ENCODE results near the gene B3GALT6.

B3GALT6 gene

GRCh38 chr1:1234180-1234808 is 2.3 kb downstream of the B3GALT6 start:
- DNase-seq, result no peak

GRCh38 chr1:1235016-1235744 is 3.1 kb downstream of the B3GALT6 start:
- no peak for DNase-seq

- DNase-seq, result no peak
Observed at GRCh38 chr1:1236176-1236763, 4.2 kb downstream of the B3GALT6 start.

- no peak for DNase-seq
Observed at GRCh38 chr1:1236945-1237873, 5.2 kb downstream of the B3GALT6 start.

- no peak for DNase-seq
Observed at GRCh38 chr1:1237874-1238701, 6.1 kb downstream of the B3GALT6 start.

- no peak for DNase-seq
Observed at GRCh38 chr1:1238702-1239178, 6.7 kb downstream of the B3GALT6 start.

- DNase-seq, result no peak
Observed at GRCh38 chr1:1239227-1239613, 7.2 kb downstream of the B3GALT6 start.

- no peak for DNase-seq
Observed at GRCh38 chr1:1239614-1240347, 7.7 kb downstream of the B3GALT6 start.

- DNase-seq, result no peak
Observed at GRCh38 chr1:1240348-1240732, 8.3 kb downstream of the B3GALT6 start.

- no peak for DNase-seq
Observed at GRCh38 chr1:1240822-1241587, 9.0 kb downstream of the B3GALT6 start.

GRCh38 chr1:1241588-1242219 is 9.7 kb downstream of the B3GALT6 start:
- DNase-seq, result no peak

- no peak for DNase-seq
Observed at GRCh38 chr1:1242461-1243265, 10.6 kb downstream of the B3GALT6 start.

GRCh38 chr1:1243266-1243660 is 11.2 kb downstream of the B3GALT6 start:
- no peak for DNase-seq

GRCh38 chr1:1243807-1244191 is 11.8 kb downstream of the B3GALT6 start:
- DNase-seq, result no peak

GRCh38 chr1:1244192-1244811 is 12.3 kb downstream of the B3GALT6 start:
- no peak for DNase-seq

GRCh38 chr1:1245178-1245816 is 13.3 kb downstream of the B3GALT6 start:
- DNase-seq, result no peak

- no peak for DNase-seq
Observed at GRCh38 chr1:1245817-1246576, 14.0 kb downstream of the B3GALT6 start.
